Superior temporal gyrus (tissue), 1 donor: ENCODE data around the gene BOLA1.
"Not testable (repeated sequence)": the region's sequence is repeated elsewhere in the genome, so short reads cannot be mapped to it uniquely, and the experiment has no call there.

Experiments used
- DNase-seq: peaks from one replicate; pipeline ENCODE4 v3.0.0-alpha.2; 2016; ENCODE audit errors: extremely low spot score

BOLA1 gene

GRCh38 chr1:149928401-149928724, 29.0 kb downstream of the BOLA1 start:
- no peak for DNase-seq

GRCh38 chr1:149929856-149930255, 30.5 kb downstream of the BOLA1 start:
- no peak for DNase-seq

GRCh38 chr1:149931212-149931790, 31.9 kb downstream of the BOLA1 start:
- DNase-seq = no peak

GRCh38 chr1:149932474-149932873, 33.1 kb downstream of the BOLA1 start:
- DNase-seq = no peak

- DNase-seq = no peak
Measured at GRCh38 chr1:149933208-149933607, 33.8 kb downstream of the BOLA1 start.

GRCh38 chr1:149934356-149934755, 35.0 kb downstream of the BOLA1 start:
- DNase-seq = no peak

- DNase-seq = peak; percentile 59
Measured at GRCh38 chr1:149936170-149936991, 37.0 kb downstream of the BOLA1 start, which contains the start of gene MTMR11. Gene MTMR11, minus strand, starts transcription at chr1:149936879. Its CDS starts 232 bp downstream, at chr1:149936647.

GRCh38 chr1:149936992-149937705, 37.8 kb downstream of the BOLA1 start:
- peak; percentile 59 for DNase-seq

- DNase-seq = no peak
Measured at GRCh38 chr1:149937759-149938158, 38.4 kb downstream of the BOLA1 start.

GRCh38 chr1:149938668-149939003, 39.3 kb downstream of the BOLA1 start:
- DNase-seq = not testable (repeated sequence)

GRCh38 chr1:149940427-149940826, 41.1 kb downstream of the BOLA1 start:
- no peak for DNase-seq

GRCh38 chr1:149942207-149942606, 42.8 kb downstream of the BOLA1 start:
- DNase-seq = peak; percentile 54

GRCh38 chr1:149942885-149943284, 43.5 kb downstream of the BOLA1 start:
- DNase-seq = no peak

GRCh38 chr1:149945206-149945605, 45.8 kb downstream of the BOLA1 start:
- DNase-seq = peak; percentile 54

- no peak for DNase-seq
Measured at GRCh38 chr1:149949911-149950310, 50.5 kb downstream of the BOLA1 start.
